ENCODE measurements around the gene PTGFRN.

DNA sequence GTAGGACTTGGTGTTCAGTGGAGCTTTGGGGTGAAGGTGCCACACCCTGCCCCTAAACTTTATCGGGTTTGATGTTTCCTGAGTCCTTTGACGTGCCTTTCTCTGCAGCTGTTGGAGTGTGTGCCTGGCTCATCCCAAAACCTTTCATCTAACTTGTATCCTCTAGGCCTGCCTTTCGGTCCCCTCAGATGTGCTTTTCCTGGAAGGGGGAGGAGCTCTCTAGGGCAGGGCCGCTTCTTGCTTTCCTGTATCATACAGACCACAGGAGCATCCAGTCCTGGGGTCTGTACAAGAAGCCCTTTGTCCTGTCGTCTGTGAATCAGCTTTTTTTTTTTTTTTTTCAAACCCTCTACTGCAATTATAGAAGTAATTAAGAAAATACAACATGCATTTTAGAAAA, 35.7 kb downstream of the PTGFRN start:
- no peak for TF ChIP-seq EZH2 (IDR thresholded peaks at IDR 0.05; ENCODE audit: low read length)
- TF ChIP-seq, protein P1, sequence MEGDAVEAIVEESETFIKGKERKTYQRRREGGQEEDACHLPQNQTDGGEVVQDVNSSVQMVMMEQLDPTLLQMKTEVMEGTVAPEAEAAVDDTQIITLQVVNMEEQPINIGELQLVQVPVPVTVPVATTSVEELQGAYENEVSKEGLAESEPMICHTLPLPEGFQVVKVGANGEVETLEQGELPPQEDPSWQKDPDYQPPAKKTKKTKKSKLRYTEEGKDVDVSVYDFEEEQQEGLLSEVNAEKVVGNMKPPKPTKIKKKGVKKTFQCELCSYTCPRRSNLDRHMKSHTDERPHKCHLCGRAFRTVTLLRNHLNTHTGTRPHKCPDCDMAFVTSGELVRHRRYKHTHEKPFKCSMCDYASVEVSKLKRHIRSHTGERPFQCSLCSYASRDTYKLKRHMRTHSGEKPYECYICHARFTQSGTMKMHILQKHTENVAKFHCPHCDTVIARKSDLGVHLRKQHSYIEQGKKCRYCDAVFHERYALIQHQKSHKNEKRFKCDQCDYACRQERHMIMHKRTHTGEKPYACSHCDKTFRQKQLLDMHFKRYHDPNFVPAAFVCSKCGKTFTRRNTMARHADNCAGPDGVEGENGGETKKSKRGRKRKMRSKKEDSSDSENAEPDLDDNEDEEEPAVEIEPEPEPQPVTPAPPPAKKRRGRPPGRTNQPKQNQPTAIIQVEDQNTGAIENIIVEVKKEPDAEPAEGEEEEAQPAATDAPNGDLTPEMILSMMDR (optimal IDR thresholded peaks at IDR 0.05 in 1 of 3, IDR thresholded peaks at IDR 0.05 in 1 of 3, conservative IDR thresholded peaks at IDR 0.05 in 1 of 3; ENCODE audit: extremely low read depth in 1 of 3, insufficient read depth in 2 of 3, low read length in 3 of 3): no peak

Measured in keratinocyte (primary cell).